HG03060 (cell line): ENCODE data around the gene USH1G.

ENCODE experiments used
- ATAC-seq: cut with Tn5 transposase; IDR thresholded peaks from one replicate; pipeline ENCODE4 v1.9.1; 2021; ENCODE audit warnings: low read depth, moderate number of reproducible peaks; ENCODE audit not compliant: unreplicated experiment

The USH1G gene

DNA sequence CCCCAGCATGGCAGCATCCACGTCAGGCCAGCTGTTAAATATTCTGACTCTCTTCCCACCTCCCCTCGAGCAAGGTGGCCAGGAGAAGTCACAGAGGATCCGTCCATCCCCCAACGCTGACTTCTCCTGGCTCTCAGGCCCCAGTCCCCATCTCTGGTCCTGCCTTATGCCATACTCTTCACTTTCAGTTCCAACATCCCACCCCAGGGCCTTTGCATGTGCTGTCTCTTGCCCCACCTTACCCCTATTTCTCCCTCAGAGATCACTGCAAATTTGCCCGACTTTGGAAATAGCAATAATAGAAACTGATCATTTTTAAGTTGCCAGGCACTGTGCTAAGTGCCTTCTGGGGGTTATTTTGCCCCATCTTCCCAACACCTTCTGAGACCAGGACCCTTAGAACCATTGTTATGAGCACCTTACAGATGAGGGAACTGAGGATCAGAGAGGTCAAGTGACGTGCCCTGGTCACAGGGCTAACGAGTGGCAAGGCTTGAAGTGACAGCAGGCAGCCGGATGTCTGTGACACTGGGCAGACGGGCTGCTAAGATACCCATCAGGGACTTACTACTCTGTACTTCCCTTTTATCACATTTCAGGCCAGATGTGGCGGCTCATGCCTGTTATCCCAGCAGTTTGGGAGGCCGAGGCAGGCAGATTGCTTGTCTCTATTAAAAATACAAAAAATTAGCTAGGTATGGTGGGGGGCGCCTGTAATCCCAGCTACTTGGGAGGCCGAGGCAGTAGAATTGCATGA lies 31.8 kb upstream of the USH1G start:
- ATAC-seq = no peak

DNA sequence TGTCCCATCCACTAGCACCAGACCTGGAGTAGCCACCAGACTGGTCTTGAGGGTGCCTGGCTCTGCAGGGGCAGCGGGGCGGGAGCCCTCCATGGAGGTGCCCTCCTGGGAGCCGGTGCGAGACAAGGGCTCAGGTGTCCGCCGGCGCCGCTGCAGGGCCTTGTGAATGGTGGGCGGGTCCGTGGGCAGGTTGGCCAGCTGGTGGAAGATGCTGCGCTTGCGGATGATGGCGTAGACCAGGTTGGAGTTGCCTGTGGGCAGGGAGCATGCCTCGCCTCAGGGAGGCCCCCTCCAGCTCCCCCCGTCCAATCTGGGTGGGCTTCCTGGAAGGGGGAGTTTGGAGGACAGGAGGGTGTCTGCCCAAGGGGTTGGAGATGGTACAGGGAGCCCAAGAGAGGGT lies 31.1 kb upstream of the USH1G start:
- no peak for ATAC-seq

GRCh38 chr17:74953134-74953687 lies 30.2 kb upstream of the USH1G start:
- no peak for ATAC-seq

DNA sequence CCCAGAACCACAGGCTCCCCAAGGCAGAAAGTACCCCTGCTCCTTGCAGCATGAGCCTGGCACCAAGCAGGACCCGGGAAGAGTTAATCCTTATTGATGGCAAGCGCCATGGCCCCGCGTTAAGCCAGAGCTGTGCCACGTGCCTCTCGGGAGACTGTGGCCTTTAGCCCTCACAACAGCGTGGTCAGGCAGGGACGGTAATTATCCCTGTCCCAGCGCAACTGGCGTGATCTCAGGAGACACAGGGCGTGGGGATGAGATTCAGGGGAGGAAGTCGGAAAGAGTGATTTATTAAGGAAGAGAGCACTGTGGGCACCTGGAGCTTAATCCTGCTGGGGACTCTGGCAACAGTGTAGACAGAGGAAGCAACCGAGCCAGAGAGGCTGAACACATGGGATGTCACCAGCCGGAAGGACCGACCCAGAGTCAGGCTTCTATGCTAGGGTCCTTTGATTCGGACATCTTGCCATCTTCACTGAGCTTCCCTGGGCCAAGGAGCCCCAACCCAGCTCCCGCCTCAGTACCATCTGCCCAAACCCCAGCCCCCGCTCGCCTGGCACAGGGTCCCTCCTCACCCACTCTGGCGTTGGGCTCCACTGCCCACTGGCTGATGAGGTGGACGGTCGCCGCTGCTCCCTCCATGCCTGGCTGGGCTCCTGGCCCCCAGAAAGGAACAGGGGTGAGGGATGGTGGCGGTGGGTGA lies 29.5 kb upstream of the USH1G start:
- ATAC-seq = no peak

- no peak for ATAC-seq
Observed at GRCh38 chr17:74951680-74952421, 28.8 kb upstream of the USH1G start.

- no peak for ATAC-seq
Observed at GRCh38 chr17:74951065-74951464, 28.0 kb upstream of the USH1G start.

DNA sequence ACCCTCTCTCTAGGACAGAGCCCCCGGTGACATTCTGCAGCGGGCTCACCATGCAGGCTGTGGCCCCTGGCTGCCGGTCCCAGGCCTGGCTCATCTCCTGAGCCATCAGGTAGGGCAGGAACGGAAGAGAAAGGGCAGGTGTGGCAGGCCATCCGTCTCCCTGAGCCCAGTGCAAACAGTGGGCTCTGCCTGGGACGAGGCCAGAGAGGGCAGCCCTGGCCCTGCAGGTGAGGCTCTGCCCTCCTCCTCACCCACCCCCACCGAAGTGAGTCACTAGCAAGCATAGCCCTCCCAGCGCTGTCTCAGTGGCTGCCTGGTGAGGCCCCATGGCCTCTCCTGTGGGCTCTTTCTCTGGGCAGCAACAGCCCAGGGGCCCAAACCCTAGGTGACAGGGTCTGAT lies 27.2 kb upstream of the USH1G start:
- ATAC-seq = no peak

- no peak for ATAC-seq
Observed at GRCh38 chr17:74949455-74950115, 26.5 kb upstream of the USH1G start.

- no peak for ATAC-seq
Observed at GRCh38 chr17:74947041-74947754, 24.1 kb upstream of the USH1G start.

DNA sequence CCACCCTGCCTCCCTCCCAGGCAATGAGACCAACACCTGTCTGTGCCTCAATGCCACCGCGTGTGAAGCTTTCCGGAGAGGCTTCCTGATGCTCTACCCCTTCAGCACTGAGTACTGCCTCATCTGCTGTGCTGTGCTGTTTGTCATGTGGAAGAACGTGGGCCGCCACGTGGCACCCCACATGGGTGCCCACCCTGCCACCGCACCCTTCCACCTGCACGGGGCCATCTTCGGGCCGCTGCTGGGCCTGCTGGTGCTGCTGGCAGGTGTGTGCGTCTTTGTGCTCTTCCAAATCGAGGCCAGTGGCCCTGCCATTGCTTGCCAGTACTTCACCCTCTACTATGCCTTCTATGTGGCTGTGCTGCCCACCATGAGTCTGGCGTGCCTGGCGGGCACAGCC lies 23.6 kb upstream of the USH1G start:
- no peak for ATAC-seq

DNA sequence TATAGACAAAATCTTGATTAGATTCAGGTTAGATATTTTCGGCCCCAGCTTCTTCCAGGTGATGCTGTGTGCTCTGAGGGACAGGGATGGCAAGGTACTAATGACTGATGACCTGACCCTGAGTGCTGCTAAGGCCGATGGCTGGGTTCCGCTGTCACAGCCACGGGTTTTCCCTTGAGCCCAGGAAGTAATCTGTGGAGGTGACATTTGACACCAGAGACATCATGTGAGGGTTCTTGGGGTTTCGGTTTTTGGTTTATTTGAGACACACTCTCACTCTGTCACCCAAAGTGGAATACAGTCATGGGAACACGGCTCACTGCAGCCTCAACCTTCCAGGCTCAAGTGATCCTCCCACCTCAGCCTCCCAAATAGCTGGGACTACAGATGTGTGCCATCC lies 22.5 kb upstream of the USH1G start:
- ATAC-seq = no peak

GRCh38 chr17:74943808-74944522 lies 20.9 kb upstream of the USH1G start:
- ATAC-seq = no peak

DNA sequence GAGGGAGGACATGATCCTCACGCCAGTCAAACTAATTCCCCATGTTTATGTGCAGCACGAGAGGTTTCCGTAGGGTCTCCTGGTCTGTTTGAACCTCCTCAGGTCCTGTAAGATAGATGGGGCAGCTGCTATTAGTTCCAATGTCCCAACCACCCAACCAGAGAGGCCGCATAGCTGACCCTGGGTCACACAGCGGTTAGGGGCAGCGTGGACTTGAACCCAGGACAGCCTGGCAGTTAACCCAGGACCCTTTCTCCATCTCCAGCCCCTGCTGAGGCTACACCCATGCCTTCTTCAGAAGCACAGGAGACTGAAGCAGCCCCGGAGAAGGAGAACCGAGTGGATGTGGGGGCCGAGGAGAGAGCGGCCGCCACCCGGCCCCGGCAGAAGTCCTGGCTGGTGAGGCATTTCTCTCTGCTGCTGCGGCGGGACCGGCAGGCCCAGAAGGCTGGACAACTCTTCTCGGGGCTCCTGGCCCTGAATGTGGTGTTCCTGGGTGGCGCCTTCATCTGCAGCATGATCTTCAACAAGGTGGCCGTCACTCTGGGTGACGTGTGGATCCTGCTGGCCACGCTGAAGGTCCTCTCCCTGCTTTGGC lies 18.2 kb upstream of the USH1G start:
- ATAC-seq = no peak

- no peak for ATAC-seq
Observed at GRCh38 chr17:74939534-74939933, 16.5 kb upstream of the USH1G start.

DNA sequence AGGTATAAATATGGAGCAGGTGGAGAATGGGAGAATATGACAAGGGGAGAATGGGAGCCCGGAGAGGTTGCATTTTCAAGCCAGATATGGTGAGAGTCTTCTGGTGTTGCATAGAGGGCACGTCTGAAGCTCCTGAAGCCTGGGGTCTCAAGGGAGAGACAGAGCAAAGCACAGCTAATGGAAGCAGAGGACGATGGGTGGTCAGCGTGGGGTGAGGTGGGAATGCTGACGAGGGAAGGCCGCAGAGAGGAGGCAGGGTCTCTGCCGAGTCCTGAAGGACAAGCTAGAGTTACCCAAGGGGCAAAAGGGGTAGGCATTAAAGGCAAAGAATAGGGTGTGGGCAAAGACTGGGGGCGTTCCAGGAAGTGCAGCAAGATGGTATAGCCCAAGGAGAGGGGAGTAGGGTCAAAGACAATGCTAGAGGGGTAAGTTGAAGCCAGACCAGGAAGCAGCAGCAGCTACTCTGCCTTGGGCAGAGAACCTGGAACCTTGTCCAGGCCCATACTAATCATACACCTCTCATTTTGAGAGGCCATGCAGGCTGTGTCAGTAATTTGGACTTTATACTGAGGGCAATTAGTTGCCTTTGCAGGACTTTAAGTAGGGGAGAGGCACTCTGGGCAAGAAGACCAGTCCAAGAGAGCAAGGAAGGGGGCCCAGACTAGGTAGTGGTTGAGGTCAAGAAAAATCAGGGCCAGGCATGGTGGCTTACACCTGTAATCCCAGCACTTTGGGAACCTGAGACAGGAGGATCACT lies 15.3 kb upstream of the USH1G start:
- ATAC-seq = no peak

DNA sequence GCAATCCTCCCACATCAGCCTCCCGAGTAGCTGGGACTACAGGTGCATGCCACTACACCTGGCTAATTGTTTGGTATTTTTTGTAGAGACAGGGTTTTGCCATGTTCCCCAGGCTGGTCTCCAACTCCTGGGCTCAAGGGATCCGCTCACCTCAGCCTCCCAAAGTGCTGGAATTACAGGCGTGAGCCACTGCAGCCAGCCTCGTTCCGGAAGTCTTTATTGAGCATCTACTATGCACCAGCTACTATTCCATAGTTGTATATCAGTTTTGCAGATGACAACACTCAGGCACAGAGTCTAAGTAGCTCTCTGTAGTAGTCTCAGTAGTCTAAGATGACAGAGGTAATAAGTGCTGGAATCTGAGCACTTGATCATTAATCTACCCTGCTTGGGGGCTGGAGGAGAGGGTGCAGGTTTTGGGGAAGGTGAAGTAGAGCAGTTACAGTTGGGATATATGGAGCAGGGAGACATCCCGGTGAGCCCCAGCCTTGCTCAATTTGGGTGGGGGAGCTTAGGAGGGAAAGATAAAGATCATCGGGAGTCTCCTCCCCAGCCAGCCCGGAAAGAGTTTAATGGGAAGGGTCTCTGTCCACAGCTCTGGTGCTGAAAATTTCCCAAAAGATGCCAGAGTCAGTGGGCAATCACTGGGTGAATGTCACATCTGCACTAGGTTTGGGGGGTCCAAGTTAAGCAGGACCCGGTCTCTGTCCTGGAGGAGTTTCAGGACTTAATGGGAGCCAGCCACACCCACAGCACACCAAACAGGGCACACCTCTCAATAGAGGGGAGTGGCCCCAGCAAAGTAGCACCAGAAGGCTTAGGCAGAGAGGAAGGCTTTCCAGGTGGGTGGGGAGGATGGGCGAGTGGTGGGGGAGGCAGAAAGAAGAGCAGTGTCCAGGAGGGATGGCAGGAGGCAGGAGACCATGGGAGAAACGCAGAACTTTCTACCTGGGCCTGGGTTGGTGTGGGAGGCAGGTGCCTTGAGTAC lies 14.3 kb upstream of the USH1G start:
- ATAC-seq = no peak

DNA sequence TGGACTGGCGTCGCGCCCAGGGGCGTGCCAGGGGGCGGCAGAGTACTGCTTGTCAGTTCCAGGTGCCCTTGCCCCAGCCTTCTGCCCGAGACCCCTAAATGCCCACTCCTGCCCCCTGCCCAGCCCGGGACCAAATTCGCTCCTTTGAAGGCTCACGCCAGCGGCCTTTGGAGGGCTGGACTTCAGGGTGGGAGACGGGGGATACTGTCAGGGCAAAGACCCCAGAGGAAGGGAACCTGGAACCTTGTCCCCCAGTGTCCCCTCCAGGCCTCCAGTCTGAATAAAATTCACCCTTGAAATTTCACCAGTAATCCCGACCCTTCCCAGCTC lies 13.4 kb upstream of the USH1G start:
- ATAC-seq = no peak
